ENCODE data around the gene LDLRAP1. TPM values are rescaled to one million over a fixed set of nuclear protein-coding genes. Genes with fewer than 3 reads are reported as not detected.

LDLRAP1 gene
- total and polyA plus RNA-seq, 2 donors (not counting 1 experiment from before 2014, with no cell fraction given) = 7.3 to 21.0 TPM

- Histone ChIP-seq H4K20me1 (ENCODE audit: control insufficient read depth, extremely low read depth, insufficient read depth, low read length) (no peaks in the 10 kb centered on the region), H3K9me3 (ENCODE audit: control insufficient read depth, insufficient read depth, low read depth, low read length) (no peaks in the 10 kb centered on the region), H3K36me3 (ENCODE audit: control insufficient read depth, insufficient read depth, low read length) (no peaks in the 10 kb centered on the region), H3K9ac (ENCODE audit: insufficient read depth, low read length) (no peak overlapping the region), H2AFZ (ENCODE audit: low read length) (no peak overlapping the region), H3K27ac (ENCODE audit: insufficient read depth, low read length) (no peak overlapping the region), H3K27me3 (ENCODE audit: control insufficient read depth, insufficient read depth, low read length) (peaks cover 10% of the 10 kb centered on the region), H3K79me2 (ENCODE audit: control insufficient read depth, insufficient read depth, low read length) (no peaks in the 10 kb centered on the region), H3K4me1 (ENCODE audit: control insufficient read depth, extremely low read depth, insufficient read depth, low read length) (no peaks in the 10 kb centered on the region), H3K4me3 (replicated peaks in 1 of 4; ENCODE audit: control extremely low read depth in 1 of 4, insufficient read depth in 1 of 4, low read depth in 3 of 4, low read length in 4 of 4) (no peak overlapping the region), H3K4me2 (ENCODE audit: extremely low read depth, insufficient read depth, low read length) (no peak overlapping the region)
- no peak for DNase-seq (ENCODE audit: low read depth in 2 of 2)
- no peak for TF ChIP-seq EZH2 (IDR thresholded peaks at IDR 0.05; ENCODE audit: low read length, missing control alignments)
- TF ChIP-seq CTCF (conservative IDR thresholded peaks at IDR 0.05 in 1 of 2, IDR thresholded peaks at IDR 0.05 in 1 of 2; ENCODE audit: low read depth in 1 of 2, low read length in 2 of 2) = no peak
These were observed 6.1 kb upstream of the LDLRAP1 start for GRCh38 chr1:25537153-25537831.

GRCh38 chr1:25538191-25538767 lies 5.1 kb upstream of the LDLRAP1 start:
- Histone ChIP-seq H2AFZ (ENCODE audit: low read length) (no peak overlapping the region), H3K9me3 (ENCODE audit: control insufficient read depth, insufficient read depth, low read depth, low read length) (no peaks in the 10 kb centered on the region), H3K4me2 (ENCODE audit: extremely low read depth, insufficient read depth, low read length) (no peak overlapping the region), H3K79me2 (ENCODE audit: control insufficient read depth, insufficient read depth, low read length) (no peaks in the 10 kb centered on the region), H3K9ac (ENCODE audit: insufficient read depth, low read length) (no peak overlapping the region), H3K27ac (ENCODE audit: insufficient read depth, low read length) (no peak overlapping the region), H3K4me3 (replicated peaks in 1 of 4; ENCODE audit: control extremely low read depth in 1 of 4, insufficient read depth in 1 of 4, low read depth in 3 of 4, low read length in 4 of 4) (no peak overlapping the region), H3K4me1 (ENCODE audit: control insufficient read depth, extremely low read depth, insufficient read depth, low read length) (no peaks in the 10 kb centered on the region), H4K20me1 (ENCODE audit: control insufficient read depth, extremely low read depth, insufficient read depth, low read length) (no peaks in the 10 kb centered on the region), H3K27me3 (ENCODE audit: control insufficient read depth, insufficient read depth, low read length) (peaks cover 10% of the 10 kb centered on the region), H3K36me3 (ENCODE audit: control insufficient read depth, insufficient read depth, low read length) (no peaks in the 10 kb centered on the region)
- TF ChIP-seq EZH2 (IDR thresholded peaks at IDR 0.05; ENCODE audit: low read length, missing control alignments) = no peak
- TF ChIP-seq CTCF (conservative IDR thresholded peaks at IDR 0.05 in 1 of 2, IDR thresholded peaks at IDR 0.05 in 1 of 2; ENCODE audit: low read depth in 1 of 2, low read length in 2 of 2) = no peak
- no peak for DNase-seq (ENCODE audit: low read depth in 2 of 2)

- no peaks in the 10 kb centered on the region for H4K20me1 ChIP-seq (ENCODE audit: control insufficient read depth, extremely low read depth, insufficient read depth, low read length)
- peaks cover 10% of the 10 kb centered on the region for H3K27me3 ChIP-seq (ENCODE audit: control insufficient read depth, insufficient read depth, low read length)
- no peak for DNase-seq (ENCODE audit: low read depth in 2 of 2)
- TF ChIP-seq CTCF (conservative IDR thresholded peaks at IDR 0.05 in 1 of 2, IDR thresholded peaks at IDR 0.05 in 1 of 2; ENCODE audit: low read depth in 1 of 2, low read length in 2 of 2) (no peak), EZH2 (IDR thresholded peaks at IDR 0.05; ENCODE audit: low read length, missing control alignments) (no peak)
- no peaks in the 10 kb centered on the region for H3K9me3 ChIP-seq (ENCODE audit: control insufficient read depth, insufficient read depth, low read depth, low read length)
- no peak overlapping the region for H3K4me3 ChIP-seq (replicated peaks in 1 of 4; ENCODE audit: control extremely low read depth in 1 of 4, insufficient read depth in 1 of 4, low read depth in 3 of 4, low read length in 4 of 4)
- no peaks in the 10 kb centered on the region for H3K79me2 ChIP-seq (ENCODE audit: control insufficient read depth, insufficient read depth, low read length)
- no peak overlapping the region for H3K4me2 ChIP-seq (ENCODE audit: extremely low read depth, insufficient read depth, low read length)
- H3K36me3 ChIP-seq (ENCODE audit: control insufficient read depth, insufficient read depth, low read length) = no peaks in the 10 kb centered on the region
- H3K9ac ChIP-seq (ENCODE audit: insufficient read depth, low read length) = no peak overlapping the region
- peaks cover 3% of the 10 kb centered on the region for H3K4me1 ChIP-seq (ENCODE audit: control insufficient read depth, extremely low read depth, insufficient read depth, low read length)
- H2AFZ ChIP-seq (ENCODE audit: low read length) = no peak overlapping the region
- no peak overlapping the region for H3K27ac ChIP-seq (ENCODE audit: insufficient read depth, low read length)
These were observed 2.6 kb upstream of the LDLRAP1 start for GRCh38 chr1:25540750-25541342.

Measured in fibroblast of lung (primary cell).